Upper lobe of left lung (tissue), 6 donors: ENCODE measurements around the gene ENOX1. TPM values are rescaled to one million over a fixed set of nuclear protein-coding genes. Genes with fewer than 3 reads are reported as not detected.

Source experiments
- ATAC-seq, 2 donors: fragments of 200-7000 bp; cut with Tn5 transposase; one replicate each; pipeline ENCODE4 v1.9.1; 2022; ENCODE audit warnings: mild to moderate bottlenecking in 2 of 2, moderate library complexity in 2 of 2; ENCODE audit not compliant: low FRiP score in 2 of 2
- DNase-seq, 2 donors: peaks; one replicate each; pipeline ENCODE4 v3.0.0-alpha.2; 2019 to 2020
- H3K27ac ChIP-seq, 4 donors: fragments of 200-600 bp; sonication (generic); one replicate each; pipeline ENCODE4 v1.5.1; 2016 to 2019
- H3K27me3 ChIP-seq, 4 donors: fragments of 200-600 bp; sonication (generic); one replicate each; pipeline ENCODE4 v1.5.1; 2017 to 2019
- H3K36me3 ChIP-seq, 4 donors: fragments of 200-600 bp; sonication (generic); one replicate each; pipeline ENCODE4 v1.5.1; 2016 to 2019
- H3K4me1 ChIP-seq, 4 donors: fragments of 200-600 bp; sonication (generic); one replicate each; pipeline ENCODE4 v1.5.1; 2018 to 2019
- H3K4me3 ChIP-seq, 4 donors: fragments of 200-600 bp; sonication (generic); one replicate each; pipeline ENCODE4 v1.5.1; 2017 to 2019; ENCODE audit warnings: mild to moderate bottlenecking in 2 of 4, moderate library complexity in 1 of 4
- H3K9me3 ChIP-seq, 4 donors: fragments of 200-600 bp; sonication (generic); one replicate each; pipeline ENCODE4 v1.5.1; 2018 to 2019
- EP300 ChIP-seq, 4 donors: sonication (generic); formaldehyde crosslinking; IDR thresholded peaks; one replicate each; pipeline ENCODE4 v1.5.1; 2017; ENCODE audit warnings: antibody characterized with exemption in 4 of 4, control low read depth in 2 of 4
- POLR2A ChIP-seq, 4 donors: fragments of 450-650 bp; IDR thresholded peaks; one replicate each; pipeline ENCODE4 v1.5.1; 2016 to 2017; ENCODE audit warnings: antibody characterized with exemption in 4 of 4, mild to moderate bottlenecking in 2 of 4
- POLR2AphosphoS5 ChIP-seq, 2 donors: sonication (generic); formaldehyde crosslinking; IDR thresholded peaks; one replicate each; pipeline ENCODE4 v1.5.1; 2017; ENCODE audit warnings: antibody characterized with exemption in 2 of 2
- WGBS, 2 donors: methylation state at CpG; one replicate each; pipeline ENCODE4 v1.1.5; 2017 to 2018; 5-methylcytosine and 5-hydroxymethylcytosine counted together
- total RNA-seq, 6 donors: library from RNA; depleted of rRNA in 4 of 6; stranded (reverse); fragments of >200 nt in 4 of 6; gene quantifications; one replicate each; pipeline versions ENCODE4 v1.1.0 to v1.2.1, GENCODE V29; 2016 to 2021
- TF ChIP-seq, protein P1 (sequence below), 6 experiments: fragments of 450-650 bp in 4 of 6; fragments of 200-600 bp in 2 of 6; sonication (generic) in 2 of 6; IDR thresholded peaks; one replicate each; pipeline ENCODE4 v1.5.1; 2016 to 2019; ENCODE audit warnings: antibody characterized with exemption in 6 of 6
- donor health status: DM: no; HTN: no; CAD: no; lungs with moderate emphysema.
- donor health status: DM: no; HTN: yes; CAD: no; lungs with severe emphysema.

ENOX1 gene
- total RNA-seq, 6 donors from 2014 or later, result 0.20 to 1.0 (median 0.46) TPM; not detected in 2

- Histone ChIP-seq H3K27ac (no peak overlapping the region), H3K4me1 (no peaks in the 10 kb centered on the region), H3K9me3 (no peaks in the 10 kb centered on the region), H3K27me3 (no peaks in the 10 kb centered on the region), H3K36me3 (no peaks in the 10 kb centered on the region), H3K4me3 (no peak overlapping the region)
- 53 to 67% methylated on average over 1 of the region's 1 CpG for WGBS, 2 donors
- TF ChIP-seq, protein P1, sequence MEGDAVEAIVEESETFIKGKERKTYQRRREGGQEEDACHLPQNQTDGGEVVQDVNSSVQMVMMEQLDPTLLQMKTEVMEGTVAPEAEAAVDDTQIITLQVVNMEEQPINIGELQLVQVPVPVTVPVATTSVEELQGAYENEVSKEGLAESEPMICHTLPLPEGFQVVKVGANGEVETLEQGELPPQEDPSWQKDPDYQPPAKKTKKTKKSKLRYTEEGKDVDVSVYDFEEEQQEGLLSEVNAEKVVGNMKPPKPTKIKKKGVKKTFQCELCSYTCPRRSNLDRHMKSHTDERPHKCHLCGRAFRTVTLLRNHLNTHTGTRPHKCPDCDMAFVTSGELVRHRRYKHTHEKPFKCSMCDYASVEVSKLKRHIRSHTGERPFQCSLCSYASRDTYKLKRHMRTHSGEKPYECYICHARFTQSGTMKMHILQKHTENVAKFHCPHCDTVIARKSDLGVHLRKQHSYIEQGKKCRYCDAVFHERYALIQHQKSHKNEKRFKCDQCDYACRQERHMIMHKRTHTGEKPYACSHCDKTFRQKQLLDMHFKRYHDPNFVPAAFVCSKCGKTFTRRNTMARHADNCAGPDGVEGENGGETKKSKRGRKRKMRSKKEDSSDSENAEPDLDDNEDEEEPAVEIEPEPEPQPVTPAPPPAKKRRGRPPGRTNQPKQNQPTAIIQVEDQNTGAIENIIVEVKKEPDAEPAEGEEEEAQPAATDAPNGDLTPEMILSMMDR (IDR thresholded peaks at IDR 0.05), result no peak
- TF ChIP-seq POLR2A (IDR thresholded peaks at IDR 0.05) (no peak), POLR2AphosphoS5 (IDR thresholded peaks at IDR 0.05) (no peak), EP300 (IDR thresholded peaks at IDR 0.05) (no peak)
- ATAC-seq (no peak), DNase-seq (no peak)
Observed at GRCh38 chr13:43749503-43749902, 37.3 kb downstream of the ENOX1 start.

GRCh38 chr13:43744261-43745031 lies 42.3 kb downstream of the ENOX1 start:
- Histone ChIP-seq H3K36me3 (no peaks in the 10 kb centered on the region), H3K4me1 (no peaks in the 10 kb centered on the region), H3K27me3 (no peaks in the 10 kb centered on the region), H3K9me3 (no peaks in the 10 kb centered on the region), H3K27ac (no peak overlapping the region), H3K4me3 (no peak overlapping the region)
- DNase-seq (no peak), ATAC-seq (no peak)
- 73 to 81% methylated on average over 5 of the region's 5 CpGs for WGBS, 2 donors
- TF ChIP-seq POLR2AphosphoS5 (IDR thresholded peaks at IDR 0.05) (no peak), EP300 (IDR thresholded peaks at IDR 0.05) (no peak), POLR2A (IDR thresholded peaks at IDR 0.05) (no peak)
- TF ChIP-seq, protein P1 (IDR thresholded peaks at IDR 0.05), result no peak

- H3K36me3 ChIP-seq, result no peaks in the 10 kb centered on the region
- H3K27ac ChIP-seq, result no peak overlapping the region
- DNase-seq, result no peak
- H3K4me1 ChIP-seq, result no peaks in the 10 kb centered on the region
- H3K9me3 ChIP-seq, result no peaks in the 10 kb centered on the region
- no peaks in the 10 kb centered on the region for H3K27me3 ChIP-seq
- TF ChIP-seq, protein P1 (IDR thresholded peaks at IDR 0.05), result no peak
- TF ChIP-seq POLR2A (IDR thresholded peaks at IDR 0.05), result no peak
- no peak for TF ChIP-seq EP300 (IDR thresholded peaks at IDR 0.05)
- no peak for TF ChIP-seq POLR2AphosphoS5 (IDR thresholded peaks at IDR 0.05)
- H3K4me3 ChIP-seq, result no peak overlapping the region
- no peak for ATAC-seq
Observed at GRCh38 chr13:43742911-43743310, 43.9 kb downstream of the ENOX1 start.

DNA sequence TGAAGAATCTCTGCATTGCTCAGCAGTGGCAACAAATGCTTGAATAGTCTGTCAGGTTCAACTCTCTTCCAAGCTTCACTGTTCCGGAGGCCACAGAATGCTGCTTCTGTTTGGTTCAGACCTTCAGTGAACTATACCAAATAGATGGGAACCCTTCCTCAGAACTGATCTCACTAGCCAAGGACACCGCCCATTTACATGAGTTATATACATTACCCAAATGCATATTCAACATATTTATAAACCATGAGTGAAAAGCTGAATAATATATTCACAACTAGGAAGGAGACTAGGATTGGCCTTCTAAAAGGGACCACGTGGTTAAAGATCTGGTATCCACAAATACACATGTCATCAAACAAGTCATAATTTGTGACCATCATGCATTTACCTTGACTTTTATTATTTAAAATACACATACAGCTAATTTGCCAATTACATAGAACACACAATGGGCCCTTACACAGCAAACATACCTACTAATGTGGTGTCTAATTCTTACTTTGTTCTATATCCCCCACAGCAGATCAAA lies 49.3 kb downstream of the ENOX1 start:
- no peak overlapping the region for H3K4me3 ChIP-seq
- no peaks in the 10 kb centered on the region for H3K4me1 ChIP-seq
- TF ChIP-seq, protein P1 (IDR thresholded peaks at IDR 0.05), result no peak
- TF ChIP-seq POLR2A (IDR thresholded peaks at IDR 0.05) (no peak), POLR2AphosphoS5 (IDR thresholded peaks at IDR 0.05) (no peak), EP300 (IDR thresholded peaks at IDR 0.05) (no peak)
- no peak for ATAC-seq
- no peaks in the 10 kb centered on the region for H3K27me3 ChIP-seq
- H3K9me3 ChIP-seq, result no peaks in the 10 kb centered on the region
- no peak for DNase-seq
- H3K27ac ChIP-seq, result no peak overlapping the region
- H3K36me3 ChIP-seq, result no peaks in the 10 kb centered on the region
- 94 to 95% methylated on average over 3 of the region's 3 CpGs for WGBS, 2 donors

- Histone ChIP-seq H3K27me3 (no peaks in the 10 kb centered on the region), H3K9me3 (no peaks in the 10 kb centered on the region), H3K27ac (no peak overlapping the region), H3K36me3 (no peaks in the 10 kb centered on the region), H3K4me3 (no peak overlapping the region), H3K4me1 (no peaks in the 10 kb centered on the region)
- 89 to 98% methylated on average over 3 of the region's 3 CpGs for WGBS, 2 donors
- TF ChIP-seq, protein P1 (IDR thresholded peaks at IDR 0.05), result no peak
- TF ChIP-seq EP300 (IDR thresholded peaks at IDR 0.05) (no peak), POLR2AphosphoS5 (IDR thresholded peaks at IDR 0.05) (no peak), POLR2A (IDR thresholded peaks at IDR 0.05) (no peak)
- no peak for ATAC-seq
- DNase-seq, result no peak
Observed at GRCh38 chr13:43732726-43733125, 54.0 kb downstream of the ENOX1 start.
